Left ventricle myocardium inferior (tissue), 1 donor: ENCODE data around the gene RNF14. TPM values are rescaled to one million over a fixed set of nuclear protein-coding genes. Genes with fewer than 3 reads are reported as not detected.
"Not testable (repeated sequence)": the region's sequence is repeated elsewhere in the genome, so short reads cannot be mapped to it uniquely, and the experiment has no call there.

Experiments
- DNase-seq: peaks from one replicate; pipeline ENCODE4 v3.0.0-alpha.2; 2020
- H3K27ac ChIP-seq: fragments of 200-600 bp; replicated peaks from 2 replicates; pipeline ENCODE4 v1.8.0; 2021
- H3K27me3 ChIP-seq: fragments of 200-600 bp; 2 replicates; pipeline ENCODE4 v1.8.0; 2021; ENCODE audit warnings: low read depth
- H3K36me3 ChIP-seq: fragments of 200-600 bp; 2 replicates; pipeline ENCODE4 v1.8.0; 2021
- H3K4me1 ChIP-seq: fragments of 200-600 bp; 2 replicates; pipeline ENCODE4 v1.8.0; 2021
- H3K4me3 ChIP-seq: fragments of 200-600 bp; 2 replicates; pipeline ENCODE4 v1.8.0; 2021; ENCODE audit warnings: mild to moderate bottlenecking, moderate library complexity
- H3K9me3 ChIP-seq: fragments of 200-600 bp; replicated peaks from 2 replicates; pipeline ENCODE4 v1.8.0; 2021
- intact Hi-C: fragments of 100-400 bp; cut with micrococcal nuclease; formaldehyde crosslinking; loops from one replicate; pipeline ENCODE4 v1.11.0; 2022
- total RNA-seq: library from RNA; stranded (reverse); fragmentation: NEBNext Ultra II Directional; extraction: Animal tissue kit (Norgen Biotek cat#: 25700); gene quantifications from one replicate; pipeline ENCODE4 v1.2.1, GENCODE V29; 2021
- TF ChIP-seq, protein P1 (sequence below): fragments of 200-600 bp; IDR thresholded peaks from 2 replicates; pipeline ENCODE4 v1.8.0; 2021; ENCODE audit warnings: antibody characterized with exemption, mild to moderate bottlenecking, borderline replicate concordance
- donor health status: DM: no; HTN: yes; CAD: no; lungs with severe emphysema.

Gene RNF14
- total RNA-seq, 1 donor from 2014 or later, result 120 TPM

DNA sequence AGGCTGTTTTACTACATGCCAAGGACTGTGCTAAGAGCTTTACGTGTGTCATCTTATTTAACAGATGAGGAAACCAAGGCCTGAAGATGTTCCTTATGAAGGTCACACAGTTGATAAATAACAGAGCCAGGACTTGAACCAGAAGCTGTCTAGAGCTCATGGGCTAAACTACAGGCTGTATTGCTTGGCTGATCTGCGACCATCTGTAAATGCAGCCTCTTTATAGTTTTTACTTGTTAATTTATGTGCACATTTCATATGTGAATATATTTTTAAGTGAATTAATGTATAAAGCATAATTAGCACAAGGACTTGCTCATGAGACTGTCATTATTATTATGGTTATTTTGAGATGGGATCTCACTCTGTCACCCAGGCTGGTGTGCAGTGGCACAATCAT is 63.2 kb downstream of the RNF14 start:
- no peaks in the 10 kb centered on the region for H3K4me1 ChIP-seq
- H3K9me3 ChIP-seq, result no peaks in the 10 kb centered on the region
- no peaks in the 10 kb centered on the region for H3K36me3 ChIP-seq
- DNase-seq, result no peak
- TF ChIP-seq, protein P1, sequence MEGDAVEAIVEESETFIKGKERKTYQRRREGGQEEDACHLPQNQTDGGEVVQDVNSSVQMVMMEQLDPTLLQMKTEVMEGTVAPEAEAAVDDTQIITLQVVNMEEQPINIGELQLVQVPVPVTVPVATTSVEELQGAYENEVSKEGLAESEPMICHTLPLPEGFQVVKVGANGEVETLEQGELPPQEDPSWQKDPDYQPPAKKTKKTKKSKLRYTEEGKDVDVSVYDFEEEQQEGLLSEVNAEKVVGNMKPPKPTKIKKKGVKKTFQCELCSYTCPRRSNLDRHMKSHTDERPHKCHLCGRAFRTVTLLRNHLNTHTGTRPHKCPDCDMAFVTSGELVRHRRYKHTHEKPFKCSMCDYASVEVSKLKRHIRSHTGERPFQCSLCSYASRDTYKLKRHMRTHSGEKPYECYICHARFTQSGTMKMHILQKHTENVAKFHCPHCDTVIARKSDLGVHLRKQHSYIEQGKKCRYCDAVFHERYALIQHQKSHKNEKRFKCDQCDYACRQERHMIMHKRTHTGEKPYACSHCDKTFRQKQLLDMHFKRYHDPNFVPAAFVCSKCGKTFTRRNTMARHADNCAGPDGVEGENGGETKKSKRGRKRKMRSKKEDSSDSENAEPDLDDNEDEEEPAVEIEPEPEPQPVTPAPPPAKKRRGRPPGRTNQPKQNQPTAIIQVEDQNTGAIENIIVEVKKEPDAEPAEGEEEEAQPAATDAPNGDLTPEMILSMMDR, result no peak
- H3K4me3 ChIP-seq, result no peak overlapping the region
- H3K27ac ChIP-seq, result no peak overlapping the region
- no peaks in the 10 kb centered on the region for H3K27me3 ChIP-seq
- intact Hi-C loops, result no loop called here

GRCh38 chr5:142032747-142033631 is 64.1 kb downstream of the RNF14 start:
- no peaks in the 10 kb centered on the region for H3K36me3 ChIP-seq
- TF ChIP-seq, protein P1, result no peak
- no peak overlapping the region for H3K4me3 ChIP-seq
- H3K27ac ChIP-seq, result no peak overlapping the region
- H3K9me3 ChIP-seq, result no peaks in the 10 kb centered on the region
- no peaks in the 10 kb centered on the region for H3K4me1 ChIP-seq
- intact Hi-C loops, result no loop called here
- DNase-seq, result no peak
- H3K27me3 ChIP-seq, result no peaks in the 10 kb centered on the region

- H3K4me3 ChIP-seq, DNase-seq, H3K27me3 ChIP-seq, H3K27ac ChIP-seq, H3K36me3 ChIP-seq, H3K4me1 ChIP-seq, intact Hi-C loops, H3K9me3 ChIP-seq: not testable (repeated sequence)
These were observed 65.0 kb downstream of the RNF14 start for GRCh38 chr5:142033632-142034567.

DNA sequence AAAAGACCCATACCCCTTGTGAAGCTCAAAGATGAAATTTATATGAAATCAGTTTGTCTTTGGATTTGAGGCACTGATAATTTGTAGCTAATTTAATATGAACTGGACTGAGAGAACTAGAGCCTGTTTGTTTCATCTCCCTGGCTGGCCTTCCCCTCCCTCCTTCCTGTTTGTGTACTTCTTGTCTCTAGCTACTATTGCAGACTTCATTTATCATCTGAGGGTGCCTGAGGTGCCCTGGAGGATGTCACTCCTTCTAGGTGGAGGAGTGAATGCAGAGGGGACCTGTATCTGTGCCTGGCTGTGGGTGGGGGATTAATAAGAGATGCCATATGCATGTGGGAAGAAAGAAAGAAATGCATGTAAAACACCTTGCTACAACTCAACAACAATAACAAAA is 66.1 kb downstream of the RNF14 start:
- Histone ChIP-seq H3K27me3 (no peaks in the 10 kb centered on the region), H3K9me3 (no peaks in the 10 kb centered on the region), H3K4me1 (no peaks in the 10 kb centered on the region), H3K36me3 (no peaks in the 10 kb centered on the region), H3K4me3 (no peak overlapping the region), H3K27ac (no peak overlapping the region)
- DNase-seq, result no peak
- TF ChIP-seq, protein P1, result no peak
- intact Hi-C loops, result no loop called here

DNA sequence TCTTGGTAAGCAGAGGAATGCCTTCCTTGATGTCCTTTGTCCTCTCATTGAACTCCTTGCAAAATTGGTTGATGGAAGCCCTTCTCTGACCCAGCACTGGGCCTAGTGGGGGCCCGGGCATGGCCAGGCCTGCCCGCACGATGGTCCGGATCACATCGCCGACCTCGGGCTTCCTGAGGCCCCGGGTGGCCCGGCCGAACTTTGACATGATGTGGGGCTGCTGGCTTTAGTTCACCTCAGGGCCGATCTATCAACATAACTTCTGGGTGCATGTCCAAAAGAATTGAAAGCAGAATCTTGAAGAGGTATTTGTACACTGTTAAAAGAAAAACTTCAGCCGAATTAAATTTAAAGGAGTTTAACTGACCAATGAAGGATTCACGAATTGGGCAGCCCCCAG is 68.0 kb downstream of the RNF14 start:
- no peak overlapping the region for H3K27ac ChIP-seq
- intact Hi-C loops, result no loop called here
- TF ChIP-seq, protein P1, result no peak
- H3K4me1 ChIP-seq, result no peaks in the 10 kb centered on the region
- no peaks in the 10 kb centered on the region for H3K36me3 ChIP-seq
- H3K27me3 ChIP-seq, result no peaks in the 10 kb centered on the region
- no peaks in the 10 kb centered on the region for H3K9me3 ChIP-seq
- H3K4me3 ChIP-seq, result no peak overlapping the region
- DNase-seq, result no peak

DNA sequence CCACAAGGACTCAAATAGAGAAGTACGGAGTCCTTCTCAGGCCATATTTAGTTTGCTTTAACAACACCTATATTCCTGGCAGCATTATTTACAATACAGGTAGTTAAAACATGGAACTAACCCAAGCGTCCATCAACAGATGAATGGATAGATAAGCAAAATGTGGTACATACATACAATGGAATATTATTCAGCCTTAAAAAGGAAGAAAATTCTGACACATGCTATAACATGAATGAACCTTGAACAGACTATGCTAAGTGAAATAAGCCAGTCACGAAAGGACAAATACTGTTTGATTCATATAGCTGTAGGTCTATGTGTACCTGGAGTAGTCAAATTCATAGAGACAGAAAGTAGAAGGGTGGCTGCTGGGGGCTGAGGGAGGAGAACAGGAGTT is 68.7 kb downstream of the RNF14 start:
- H3K36me3 ChIP-seq, H3K27ac ChIP-seq, intact Hi-C loops, H3K27me3 ChIP-seq, DNase-seq, H3K4me1 ChIP-seq, H3K9me3 ChIP-seq, H3K4me3 ChIP-seq: not testable (repeated sequence)
